Hematopoietic multipotent progenitor cell treated with erythropoietin and hydrocortisone succinate and interleukin-3 and kit ligand, for 6 days (in vitro differentiated cells): ENCODE results near the gene HORMAD2.

Source experiments
- DNase-seq: peaks from one replicate; pipeline ENCODE4 v3.0.0-alpha.2; 2015

Gene HORMAD2

DNA sequence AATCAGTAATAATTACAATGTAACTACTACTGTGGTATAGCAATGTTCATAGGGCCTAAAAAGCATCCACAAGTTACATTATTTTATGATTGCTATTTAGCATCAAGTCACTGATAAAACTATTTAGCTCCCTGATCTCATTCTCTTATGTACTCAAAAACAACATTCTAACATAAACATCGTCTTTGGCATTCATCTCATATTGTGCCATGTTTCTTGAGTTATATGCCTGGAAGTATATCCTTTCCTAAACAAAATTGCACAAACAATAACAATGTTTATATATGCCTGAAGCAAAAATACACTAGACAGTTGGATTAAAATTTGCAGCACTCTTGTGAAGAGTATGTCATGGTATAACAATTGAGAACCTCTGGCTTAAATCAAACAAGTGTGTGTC is 34.1 kb downstream of the HORMAD2 start:
- no peak for DNase-seq

DNA sequence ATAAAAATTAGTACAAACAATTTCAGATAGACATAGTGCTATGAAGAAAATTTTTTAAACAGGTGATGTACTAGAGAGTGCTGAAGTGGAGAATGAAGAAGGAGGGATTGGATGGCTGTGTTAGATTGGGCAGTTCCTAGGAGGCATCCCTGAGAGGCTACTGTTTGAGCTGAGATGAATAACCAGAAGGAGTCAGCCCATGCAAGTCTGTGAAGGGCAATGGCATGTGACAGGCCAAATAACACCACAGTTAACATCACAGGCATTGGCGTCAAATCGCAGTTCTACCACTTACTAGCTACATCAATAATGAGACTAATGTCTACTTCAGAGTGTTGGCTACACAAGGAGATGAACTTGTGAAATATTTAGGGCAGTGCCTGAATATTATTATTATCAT is 35.4 kb downstream of the HORMAD2 start:
- no peak for DNase-seq

DNA sequence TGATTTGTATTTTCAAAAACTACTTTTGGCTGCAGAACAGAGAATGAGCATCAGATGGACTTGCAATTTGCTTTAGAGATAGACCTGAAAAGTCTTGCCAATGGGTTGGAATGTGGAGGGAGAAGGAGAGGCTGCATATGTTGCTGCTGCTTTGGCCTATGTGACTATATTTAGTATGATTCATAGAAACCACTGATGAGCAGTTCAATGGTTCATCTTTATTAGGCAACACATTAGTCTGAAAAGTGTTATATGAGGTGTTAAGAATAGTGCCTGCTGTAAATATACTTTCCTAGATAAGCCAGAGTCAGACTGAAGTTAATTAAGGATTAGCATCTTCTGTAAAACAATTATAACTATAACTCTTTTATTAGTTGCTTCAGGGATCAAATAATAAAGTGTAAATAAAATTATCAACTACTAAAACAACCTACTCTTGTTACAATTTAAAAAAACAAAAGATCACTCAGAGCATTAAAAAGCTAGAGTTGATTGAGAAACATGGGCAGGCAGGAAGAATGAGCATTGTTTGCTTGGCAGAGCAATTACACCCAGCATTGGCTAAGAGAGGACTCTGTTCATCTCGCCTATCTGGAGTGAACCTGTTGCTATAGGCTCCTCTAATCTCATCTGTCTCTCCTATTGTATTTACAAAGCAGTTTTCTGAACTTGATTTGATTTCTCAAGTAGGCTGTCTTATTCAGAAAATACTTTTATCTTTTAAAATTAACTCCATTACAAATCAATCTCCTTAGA is 36.3 kb downstream of the HORMAD2 start:
- peak; percentile 19 for DNase-seq

DNA sequence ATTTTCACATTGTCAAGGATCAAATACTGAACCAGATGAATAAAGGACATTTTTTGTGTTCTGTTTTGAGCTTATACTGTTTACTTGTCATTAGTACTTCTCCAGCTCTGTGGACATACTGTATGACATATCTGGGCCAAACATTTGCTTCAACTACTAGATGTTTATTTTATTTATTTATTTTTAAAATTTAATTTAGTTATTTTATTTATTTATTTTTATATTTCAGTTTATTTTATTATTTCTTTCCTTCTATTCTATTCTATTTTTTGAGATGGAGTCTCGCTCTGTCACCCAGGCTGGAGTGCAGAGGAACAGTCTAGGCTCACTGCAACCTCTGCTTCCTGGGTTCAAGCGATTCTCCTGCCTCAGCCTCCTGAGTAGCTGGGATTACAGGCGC is 37.0 kb downstream of the HORMAD2 start:
- no peak for DNase-seq

DNA sequence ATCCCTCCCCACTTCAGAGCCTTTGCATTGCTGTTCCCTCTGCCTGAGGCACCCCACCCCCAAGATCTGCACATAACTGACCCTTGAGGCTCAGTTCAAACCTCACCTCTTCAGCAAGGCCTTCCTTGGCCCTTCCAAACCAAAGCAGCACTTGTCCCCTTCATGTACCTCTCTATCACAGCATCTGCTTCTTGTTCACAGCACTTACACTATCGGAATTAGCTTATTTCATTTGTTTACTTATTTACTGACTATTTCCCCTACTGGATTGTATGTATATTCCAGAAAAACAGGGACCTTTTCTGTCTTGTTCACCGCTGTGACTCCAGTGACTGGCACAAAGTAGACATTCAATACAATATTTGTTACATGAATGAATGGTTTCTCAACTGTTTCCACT is 38.0 kb downstream of the HORMAD2 start:
- DNase-seq: no peak

DNA sequence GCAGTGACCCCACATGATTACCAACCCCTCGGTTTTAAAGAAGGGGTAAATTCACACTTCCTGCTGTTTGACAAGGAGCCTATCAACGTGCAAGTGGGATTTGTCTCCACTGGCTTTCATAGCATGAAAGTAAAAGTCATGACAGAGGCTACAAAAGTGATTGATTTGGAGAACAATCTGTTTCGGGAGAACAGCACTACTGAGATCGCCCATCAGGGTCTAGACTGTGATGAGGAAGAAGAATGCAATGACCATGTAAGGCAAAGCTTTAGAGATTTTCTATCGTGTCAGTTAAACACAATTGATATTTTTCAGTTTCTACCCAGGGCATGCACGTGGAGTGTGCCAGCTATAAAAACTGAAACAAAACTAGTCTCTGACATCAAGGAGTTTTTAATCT is 41.7 kb downstream of the HORMAD2 start:
- no peak for DNase-seq

DNA sequence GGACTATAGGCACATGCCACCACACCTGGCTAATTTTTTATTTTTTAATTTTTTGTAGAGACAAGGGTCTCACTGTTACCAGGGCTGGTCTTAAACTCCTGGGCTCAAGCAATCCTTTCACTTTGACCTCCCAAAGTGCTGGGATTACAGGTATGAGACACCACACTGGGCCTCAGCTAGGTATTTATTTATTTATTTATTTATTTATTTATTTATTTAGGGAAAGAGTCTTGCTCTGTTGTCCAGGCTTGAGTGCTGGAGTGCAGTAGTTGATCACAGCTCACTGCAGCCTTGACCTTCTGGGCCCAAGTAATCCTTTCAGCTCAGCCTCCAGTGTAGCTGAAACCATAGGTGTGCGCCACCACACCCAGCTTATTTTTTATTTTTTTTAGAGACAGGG is 43.2 kb downstream of the HORMAD2 start:
- DNase-seq: no peak

DNA sequence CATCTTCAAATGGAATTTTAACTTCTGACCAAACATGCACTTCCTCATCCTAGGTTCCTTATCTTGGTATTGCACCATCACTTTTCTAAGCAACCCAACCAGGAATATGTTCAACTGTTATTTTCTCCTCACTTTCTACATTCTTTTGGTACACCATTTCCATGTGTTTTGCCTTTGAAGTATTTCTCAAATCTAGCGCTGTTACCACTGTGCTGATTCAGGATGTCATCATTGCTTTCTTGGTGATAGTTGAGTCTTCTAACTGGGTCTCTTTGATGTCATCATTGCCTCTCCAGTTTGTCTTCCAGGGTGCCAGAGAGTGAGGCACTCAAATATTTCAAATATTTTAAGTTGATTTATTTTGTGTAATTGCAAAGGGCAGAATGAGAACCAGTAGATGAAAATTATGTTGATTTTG is 47.5 kb downstream of the HORMAD2 start:
- DNase-seq: peak; percentile 27

DNA sequence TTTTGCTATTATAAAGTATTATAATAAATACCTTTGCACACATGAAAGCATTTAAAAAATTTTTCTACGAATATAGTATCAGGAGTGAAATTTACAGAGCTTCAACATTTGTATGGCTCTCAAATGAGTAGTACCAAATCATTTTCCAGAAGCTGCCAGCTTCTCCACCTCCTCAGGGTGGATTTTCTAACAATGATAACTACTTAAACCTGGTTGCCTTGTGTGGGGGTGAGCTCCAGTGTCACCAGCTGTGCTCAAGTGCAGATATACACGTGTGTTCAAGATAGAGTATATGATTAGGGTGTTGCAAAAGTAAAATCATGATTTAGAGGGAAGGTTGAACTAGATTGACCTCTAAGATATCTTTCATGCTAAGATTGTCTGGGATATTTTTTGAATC is 48.2 kb downstream of the HORMAD2 start:
- DNase-seq: no peak

DNA sequence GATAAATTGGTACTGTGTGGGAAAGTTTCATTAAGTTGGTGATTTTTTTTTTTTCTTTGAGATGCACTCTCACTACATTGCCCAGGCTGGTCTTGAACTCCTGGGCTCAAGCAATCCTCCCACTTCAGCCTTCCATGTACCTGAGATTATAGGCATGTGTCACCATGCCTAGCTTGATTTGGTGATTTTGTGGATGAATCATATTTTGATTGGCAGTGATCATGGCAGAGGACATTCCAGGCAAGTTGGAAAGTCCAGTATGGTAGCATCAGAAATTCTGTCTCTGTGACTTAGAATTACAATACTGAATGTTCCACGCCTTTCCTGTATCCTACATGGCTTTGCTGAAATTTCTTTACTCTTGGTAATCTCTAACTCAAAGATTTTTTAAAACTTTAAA is 49.4 kb downstream of the HORMAD2 start:
- DNase-seq: no peak

DNA sequence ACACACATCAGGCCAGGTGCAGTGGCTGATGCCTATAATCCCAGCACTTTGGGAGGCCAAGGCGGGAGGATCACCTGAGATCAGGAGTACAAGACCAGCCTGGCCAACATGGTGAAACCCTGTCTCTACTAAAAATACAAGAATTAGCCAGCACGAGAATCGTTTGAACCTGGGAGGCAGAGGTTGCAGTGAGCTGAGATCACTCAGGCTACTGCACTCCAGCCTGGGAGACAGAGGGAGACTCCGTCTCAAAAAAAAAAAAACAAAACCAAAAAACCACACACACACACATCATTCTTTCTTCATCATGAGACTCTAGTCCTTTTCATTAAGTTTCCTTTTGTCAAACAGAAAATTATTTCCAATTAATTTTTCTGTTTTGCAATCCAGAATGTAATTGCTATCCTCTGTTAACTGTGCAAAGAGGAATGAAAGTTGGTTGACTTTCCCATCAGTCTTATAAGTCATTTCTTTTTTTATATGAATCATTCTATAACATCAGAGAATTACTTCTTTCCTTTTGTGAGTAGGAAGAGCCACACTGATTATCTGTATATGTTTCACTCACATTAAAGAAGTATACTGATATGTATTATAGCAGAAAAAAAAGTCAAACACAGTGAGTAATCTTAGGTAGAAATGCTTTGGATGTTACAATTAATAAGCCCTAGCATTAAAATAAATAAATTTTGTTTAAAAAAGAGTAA is 52.2 kb downstream of the HORMAD2 start:
- no peak for DNase-seq

DNA sequence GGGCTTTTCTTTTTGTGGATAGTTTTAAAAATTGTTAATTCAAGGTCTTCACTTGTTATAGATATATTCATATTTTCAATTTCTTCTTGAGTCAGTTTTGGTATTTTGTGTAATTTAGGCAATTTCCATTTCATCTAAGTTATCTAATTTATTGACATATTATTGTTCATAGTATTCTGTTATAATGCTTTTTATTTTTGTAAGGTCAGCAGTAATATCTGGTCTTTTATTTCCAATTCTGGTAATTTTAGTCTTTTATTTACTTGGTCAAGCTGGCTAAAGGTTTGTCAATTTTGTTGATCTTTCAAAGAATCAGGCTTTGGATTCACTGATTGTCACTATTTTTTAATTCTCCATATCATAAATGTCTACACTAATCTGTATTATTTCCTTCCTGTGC is 60.1 kb downstream of the HORMAD2 start:
- DNase-seq: no peak

DNA sequence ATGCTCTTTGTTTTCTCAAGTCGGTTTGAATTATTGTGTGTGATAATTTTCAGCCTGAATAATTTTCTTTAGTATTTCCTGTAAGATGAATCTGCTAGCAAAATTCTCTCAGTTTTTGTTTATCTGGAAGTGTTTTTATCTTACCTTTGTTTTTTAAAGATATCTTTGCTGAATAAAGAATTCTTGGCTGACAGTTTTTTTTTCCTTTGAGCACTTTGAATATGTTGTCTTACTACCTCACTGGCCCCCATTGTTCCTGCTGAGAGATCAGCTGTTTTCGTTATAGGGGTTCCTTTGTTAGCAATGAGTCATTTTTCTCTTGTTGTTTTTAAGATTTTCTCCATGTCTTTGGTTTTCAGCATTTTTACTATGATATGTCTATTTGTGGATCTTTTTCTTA is 63.0 kb downstream of the HORMAD2 start:
- DNase-seq: no peak

DNA sequence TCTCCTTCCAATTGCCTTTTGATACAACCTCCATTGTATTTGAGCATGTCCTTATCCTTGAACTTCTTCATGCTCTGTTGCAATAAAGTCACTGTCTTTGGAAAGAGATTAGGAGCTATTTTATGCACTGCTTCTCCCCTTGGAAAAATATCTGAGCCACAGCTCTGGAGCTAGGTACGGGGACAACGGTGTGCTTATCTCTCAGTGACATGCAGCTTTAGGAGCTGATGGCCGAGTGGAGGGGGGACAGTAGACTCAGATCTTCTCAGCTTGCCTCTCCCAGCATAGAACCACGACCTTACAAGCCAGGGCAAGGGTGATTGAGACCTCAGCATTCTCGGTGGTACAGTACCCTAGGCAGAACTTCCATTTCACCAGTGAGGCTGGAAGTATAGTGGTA is 64.1 kb downstream of the HORMAD2 start:
- no peak for DNase-seq

DNA sequence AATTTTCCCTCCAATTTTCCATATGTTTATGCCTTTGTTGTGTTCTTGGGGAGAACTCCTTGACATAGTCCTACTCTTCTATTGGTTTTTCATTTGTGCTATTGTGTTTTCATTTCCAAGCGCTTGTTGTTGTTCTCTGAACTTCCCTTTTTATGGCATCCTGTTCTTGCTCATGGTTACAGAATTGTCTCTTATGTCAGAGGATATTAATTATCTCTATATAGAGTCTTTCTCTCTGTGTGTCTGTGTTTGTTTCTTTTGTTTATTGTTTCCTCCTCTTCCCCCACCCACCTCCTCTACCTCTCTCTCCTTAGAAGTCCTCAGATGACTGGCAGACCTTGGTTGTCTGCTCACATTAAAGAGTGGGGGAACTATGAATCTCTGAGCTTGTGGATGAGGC is 69.9 kb downstream of the HORMAD2 start:
- DNase-seq: peak; percentile 24

DNA sequence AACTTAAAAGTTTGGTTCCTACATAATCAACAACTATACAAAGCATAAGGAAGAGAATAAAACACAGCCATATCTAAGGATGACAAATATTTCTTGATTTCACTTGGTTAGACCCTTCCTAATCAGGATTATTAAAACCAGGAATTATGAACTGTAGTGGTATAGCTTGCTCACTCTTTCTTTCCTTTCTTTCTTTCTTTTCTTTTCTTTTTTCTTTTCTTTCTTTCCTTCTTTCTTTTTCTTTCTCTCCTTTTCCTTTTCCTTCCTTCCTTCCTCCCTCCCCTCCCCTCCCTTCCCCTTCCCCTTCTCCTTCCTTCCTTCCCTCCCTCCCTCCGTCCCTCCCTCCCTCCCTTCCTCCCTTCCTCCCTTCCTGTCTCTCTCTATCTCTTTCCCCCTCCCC is 78.0 kb downstream of the HORMAD2 start:
- DNase-seq: no peak

DNA sequence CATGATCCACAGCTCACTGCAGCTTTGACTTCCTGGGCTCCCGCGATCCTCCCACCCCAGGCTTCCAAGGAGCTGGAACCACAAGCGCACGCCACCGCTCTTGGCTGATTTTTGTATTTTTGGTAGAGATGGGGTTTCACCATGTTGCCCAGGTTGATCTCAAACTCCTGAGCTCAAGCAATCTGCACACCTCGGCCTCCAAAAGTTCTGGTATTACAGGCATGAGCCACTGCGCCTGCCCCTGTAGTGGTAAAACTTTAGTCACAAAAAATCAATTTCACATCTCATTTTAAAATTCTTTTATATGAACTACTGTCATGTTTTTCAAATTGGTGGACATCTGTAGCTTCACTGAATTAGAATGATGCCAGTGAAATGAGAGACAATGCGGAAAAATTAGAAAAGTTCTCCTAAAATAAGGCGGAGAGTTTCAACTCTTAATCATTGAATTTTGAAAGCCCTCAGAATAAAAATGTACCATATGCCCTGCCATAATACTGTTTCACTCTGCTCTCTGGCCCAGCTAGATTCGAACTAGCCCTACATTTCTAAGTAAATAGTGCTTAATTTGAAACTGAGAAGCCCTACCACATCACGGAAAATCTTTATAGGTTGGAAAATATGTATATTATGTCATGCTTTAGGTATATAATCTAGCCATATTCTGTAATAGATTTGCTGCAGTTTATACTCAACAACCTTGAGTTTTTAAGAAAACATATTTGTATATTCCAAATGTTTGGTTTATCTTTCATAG is 78.7 kb downstream of the HORMAD2 start:
- no peak for DNase-seq

DNA sequence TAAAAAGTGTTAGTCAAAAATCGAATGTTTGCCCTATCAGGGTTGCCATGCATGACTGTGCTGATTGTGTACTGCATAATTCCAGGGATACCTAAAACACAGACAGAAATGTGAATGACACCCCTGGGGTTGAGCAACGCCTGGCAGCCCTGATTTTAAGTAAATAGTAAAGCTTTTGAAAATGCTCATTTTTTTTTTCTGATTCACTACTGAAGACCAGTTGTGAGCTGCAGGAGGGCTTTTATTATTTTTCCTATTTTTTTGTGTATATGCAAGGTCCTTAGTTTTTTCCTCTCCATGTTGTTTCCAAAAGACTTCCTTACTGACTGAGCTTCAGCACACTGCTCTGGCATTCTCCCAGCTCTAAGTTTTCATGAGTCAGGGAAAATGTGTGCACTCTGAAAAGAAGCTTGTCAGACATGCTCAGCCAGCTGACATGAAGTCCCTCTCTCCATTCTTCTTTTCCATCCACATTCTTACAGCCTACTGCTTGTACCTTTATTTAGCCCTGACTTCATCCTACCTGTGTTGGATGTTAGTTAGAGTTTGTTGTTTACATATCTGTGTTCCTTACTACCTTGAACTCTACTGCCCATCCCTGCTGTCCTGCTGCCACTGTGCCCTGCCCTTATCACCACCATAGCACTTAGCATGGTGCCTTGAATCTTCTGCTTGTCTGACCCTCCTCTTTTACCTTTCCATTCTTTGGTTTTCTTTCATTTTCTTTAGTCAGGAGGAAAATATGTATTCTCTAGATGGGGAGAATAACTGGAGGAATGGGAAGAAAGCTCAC is 79.5 kb downstream of the HORMAD2 start:
- no peak for DNase-seq

DNA sequence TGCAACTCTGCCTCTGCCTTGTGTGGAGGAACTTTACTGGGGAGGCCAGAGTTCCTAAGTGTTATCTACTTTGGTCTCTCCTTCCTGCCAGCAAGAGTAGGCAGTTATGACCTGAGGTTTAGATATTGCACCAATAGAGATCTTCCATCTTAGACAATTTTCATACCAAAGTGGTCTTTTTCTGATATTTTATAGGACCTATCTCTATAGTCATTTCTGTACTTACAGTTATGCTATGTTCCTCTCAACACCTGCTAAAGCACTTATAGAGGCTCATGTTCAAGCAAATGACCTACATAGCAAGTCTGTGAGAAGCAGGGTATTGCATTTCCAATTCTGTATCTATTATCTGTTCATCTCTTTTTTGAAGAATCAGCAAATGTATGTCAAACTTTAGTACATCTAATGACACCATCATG is 80.8 kb downstream of the HORMAD2 start:
- peak; percentile 72 for DNase-seq

DNA sequence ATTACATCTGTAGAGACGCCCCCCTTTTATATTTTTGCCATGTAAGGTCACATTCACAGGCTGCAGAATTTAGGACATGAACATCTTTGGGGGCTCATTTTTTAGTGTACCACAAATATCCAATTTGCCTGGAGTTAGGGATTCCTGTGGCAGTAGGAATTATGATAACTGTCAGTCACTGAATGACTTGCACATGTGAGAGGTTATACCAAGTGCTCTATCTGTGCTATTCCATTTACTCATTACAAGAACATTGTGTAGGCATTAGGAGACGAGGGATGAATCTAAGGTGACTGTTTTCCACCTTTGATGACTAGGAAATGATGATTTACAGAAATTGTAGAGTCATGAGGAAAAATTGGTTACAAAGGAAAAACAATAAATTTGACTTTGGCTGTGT is 87.0 kb downstream of the HORMAD2 start:
- no peak for DNase-seq

DNA sequence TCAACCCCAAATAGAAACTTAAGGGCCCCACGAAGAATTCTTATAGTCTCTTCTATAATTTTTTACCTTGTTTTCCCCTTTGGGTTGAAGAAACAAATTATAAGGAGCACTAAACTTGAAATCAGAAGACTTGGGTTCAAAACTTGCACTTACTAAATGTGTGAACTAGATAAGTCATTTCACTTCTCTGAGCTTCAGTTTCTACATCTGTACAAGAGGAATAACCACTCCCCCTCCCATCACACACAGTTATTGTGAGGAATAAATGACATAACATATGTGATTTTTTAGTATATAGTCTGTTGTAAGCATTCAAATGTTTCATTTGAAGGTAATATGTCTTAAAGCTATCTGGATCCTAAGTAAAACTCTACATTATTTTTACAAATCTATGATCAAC is 87.5 kb downstream of the HORMAD2 start:
- no peak for DNase-seq

DNA sequence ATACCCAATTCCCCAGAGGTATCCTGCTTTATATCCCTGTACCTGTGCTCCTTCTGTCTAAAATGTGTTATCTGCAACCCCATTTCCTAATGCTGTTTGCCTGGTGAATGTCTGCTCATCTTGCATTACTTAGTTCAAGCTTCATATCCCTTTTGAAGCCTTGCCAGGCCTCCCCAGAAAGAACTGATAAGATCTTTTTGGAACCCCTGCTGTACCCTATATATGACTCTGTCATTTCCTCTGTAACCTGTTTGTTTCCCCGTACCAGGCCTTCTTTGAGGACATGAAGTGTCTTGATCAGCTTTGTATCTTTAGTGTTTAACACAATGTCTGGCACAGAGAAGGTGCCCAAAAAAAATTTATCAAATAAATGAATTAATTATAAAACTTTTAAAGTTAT is 88.7 kb downstream of the HORMAD2 start:
- DNase-seq: no peak

DNA sequence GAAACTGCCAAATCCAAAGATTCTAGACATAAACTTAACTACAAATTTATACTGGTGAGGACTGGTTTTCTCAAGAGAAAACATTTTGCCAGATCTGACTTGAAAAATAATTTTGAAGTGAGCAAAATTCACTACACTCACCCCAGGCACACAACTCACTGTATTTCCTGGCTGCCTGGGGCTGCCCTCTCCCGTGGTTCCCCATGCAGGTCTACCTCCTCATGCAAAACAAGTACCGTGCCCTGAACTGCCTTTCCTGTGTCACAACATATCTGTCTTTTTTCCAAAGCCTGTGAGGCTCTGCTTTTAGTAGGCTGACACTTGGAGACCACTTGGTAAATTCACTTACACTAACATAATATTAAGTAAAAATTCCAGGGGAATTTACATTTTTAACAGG is 89.9 kb downstream of the HORMAD2 start:
- no peak for DNase-seq
